ENCODE results near the gene MTHFD1L.
"Not testable (repeated sequence)": the region's sequence is repeated elsewhere in the genome, so short reads cannot be mapped to it uniquely, and the experiment has no call there.

Gene MTHFD1L

DNA sequence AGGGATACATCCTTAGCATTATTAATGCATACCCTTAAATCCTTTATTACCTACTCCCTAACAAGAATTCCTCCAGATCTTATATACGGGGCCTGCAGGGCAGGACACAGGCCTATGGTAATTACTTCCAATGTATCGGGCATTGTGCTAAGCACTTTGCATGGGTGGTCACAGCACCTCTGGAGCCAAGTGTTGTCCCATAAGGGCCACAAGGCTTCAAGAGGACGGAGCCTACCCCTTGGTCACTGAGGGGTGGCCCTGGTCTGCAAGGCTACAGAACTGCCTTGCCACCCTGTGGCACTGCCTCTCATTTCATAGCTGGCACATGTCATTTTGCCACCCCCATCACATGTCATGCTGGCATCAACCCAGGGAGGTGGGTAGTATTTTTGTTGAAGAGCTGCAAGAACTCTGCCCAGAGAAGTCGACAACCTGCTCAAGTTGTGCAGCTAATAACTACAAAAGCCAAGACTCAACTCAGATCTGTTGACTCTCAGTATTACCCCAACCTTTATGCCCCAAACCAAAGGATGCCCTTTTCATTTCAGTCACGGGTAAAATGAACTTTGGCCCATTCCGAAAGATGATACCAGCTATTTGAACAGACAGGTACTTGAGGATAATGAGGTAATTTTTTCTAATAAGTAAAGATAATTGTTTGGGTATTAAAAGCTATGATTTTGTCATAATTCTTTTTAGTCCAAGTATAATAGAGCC, 230.2 kb downstream of the MTHFD1L start:
- in situ Hi-C loops (cut with MboI; ENCODE audit: low pct_unique_long_range_greater_than_20kb, low sequenced_read_pairs), result no loop called here

DNA sequence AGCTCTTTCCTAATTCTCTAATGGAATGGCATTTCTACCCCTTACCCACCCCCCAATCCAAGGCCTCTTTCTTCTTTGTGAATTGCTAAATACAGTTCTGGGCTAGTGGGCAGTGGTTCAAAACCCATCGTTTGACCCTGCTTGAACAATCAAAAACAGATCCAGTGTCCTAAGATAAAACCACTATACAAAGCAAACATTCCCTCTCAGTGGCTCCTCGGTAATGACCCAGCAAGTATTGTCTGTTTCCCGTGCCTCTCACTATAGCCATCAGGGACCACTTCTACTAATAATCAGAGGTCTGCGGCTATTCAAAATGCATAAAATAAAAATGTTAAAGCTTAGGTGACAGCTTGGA, 230.7 kb downstream of the MTHFD1L start:
- in situ Hi-C loops (cut with MboI; ENCODE audit: low pct_unique_long_range_greater_than_20kb, low sequenced_read_pairs), result no loop called here
- DNase-seq, result no peak

More for the DNA sequence above, 230.2 kb downstream of the MTHFD1L start:
- no peak for DNase-seq

DNA sequence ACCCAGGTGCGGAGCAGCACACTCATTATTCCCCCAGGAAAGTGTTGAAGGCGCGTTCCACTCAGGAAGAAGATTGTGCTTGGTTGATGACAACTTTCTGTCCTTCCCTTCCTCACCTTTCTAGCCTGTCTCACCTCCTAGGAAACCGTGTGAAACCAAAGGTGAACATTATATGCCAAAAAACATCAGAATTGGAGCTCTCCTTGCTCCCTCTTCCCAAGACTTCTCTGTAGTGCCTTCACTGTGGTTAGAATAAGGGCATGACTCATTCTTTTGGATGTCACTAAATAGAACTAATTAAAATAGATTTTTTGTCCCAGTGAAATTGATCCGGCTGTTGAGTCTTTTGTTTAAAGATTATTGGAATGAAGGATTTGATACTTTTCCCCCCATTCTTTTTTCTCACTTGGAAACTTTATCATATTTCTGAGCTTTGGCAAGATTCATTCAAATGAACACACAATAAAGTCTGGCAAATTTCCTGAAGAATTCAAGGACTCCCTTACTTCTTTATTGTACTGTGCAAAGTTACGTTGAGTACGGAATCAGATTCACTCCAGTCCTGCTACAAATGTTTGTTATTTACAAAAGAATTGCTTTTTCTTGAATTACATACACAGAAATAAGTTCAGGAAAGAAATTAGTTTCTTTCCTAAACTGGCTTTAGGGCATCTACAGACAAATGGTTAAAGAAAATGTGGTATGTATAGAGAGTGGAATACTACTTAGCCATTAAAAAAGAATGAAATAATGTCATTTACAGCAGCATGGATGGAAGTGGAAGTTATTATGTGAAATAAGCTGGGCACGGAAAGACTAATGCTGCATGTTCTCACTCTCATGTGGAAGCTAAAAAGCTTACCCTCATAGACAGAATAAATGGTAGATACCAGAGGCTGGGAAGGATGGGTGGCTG, 231.4 kb downstream of the MTHFD1L start:
- in situ Hi-C loops (cut with MboI; ENCODE audit: low pct_unique_long_range_greater_than_20kb, low sequenced_read_pairs), result no loop called here
- DNase-seq, result no peak

DNA sequence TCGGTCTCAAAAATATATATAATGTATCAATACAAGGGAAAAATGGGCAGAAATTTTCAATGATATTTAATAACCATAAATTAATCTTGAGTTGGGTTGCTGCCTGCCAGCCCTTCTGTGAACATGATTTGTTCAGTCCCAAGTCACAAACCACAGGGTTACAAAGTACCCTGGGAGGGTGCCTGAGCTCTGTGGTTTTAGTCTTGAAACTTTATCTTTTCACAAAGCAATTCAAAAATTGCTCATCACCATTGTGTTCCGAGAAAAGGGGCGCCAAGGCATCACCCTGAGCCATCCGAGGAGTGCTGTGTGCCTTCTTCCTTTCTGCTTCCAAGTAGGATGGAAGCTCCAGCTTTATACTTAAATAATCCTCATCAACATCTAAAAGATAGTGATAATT, 232.7 kb downstream of the MTHFD1L start:
- no peak for DNase-seq
- in situ Hi-C loops (cut with MboI; ENCODE audit: low pct_unique_long_range_greater_than_20kb, low sequenced_read_pairs), result no loop called here

DNA sequence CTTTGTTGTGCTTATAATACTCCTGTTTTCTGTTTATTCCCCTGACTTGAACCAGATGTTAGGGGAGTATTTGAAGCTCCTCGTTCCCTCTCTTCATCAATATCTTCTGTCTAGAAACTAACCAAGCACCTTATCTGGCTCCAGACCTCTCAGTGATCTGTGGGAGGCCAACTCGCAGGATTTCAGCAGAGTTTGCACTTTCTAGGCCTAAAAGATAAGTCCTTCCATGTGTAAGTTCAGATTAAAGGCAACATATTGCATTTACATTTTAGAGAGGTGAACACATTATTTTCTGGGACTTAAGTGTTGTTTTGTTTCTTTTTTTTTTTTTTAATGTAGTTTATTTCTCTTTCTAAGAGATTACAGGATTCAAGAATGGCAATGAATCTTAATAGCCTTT, 234.8 kb downstream of the MTHFD1L start:
- DNase-seq, result no peak
- in situ Hi-C loops (cut with MboI; ENCODE audit: low pct_unique_long_range_greater_than_20kb, low sequenced_read_pairs), result no loop called here

DNA sequence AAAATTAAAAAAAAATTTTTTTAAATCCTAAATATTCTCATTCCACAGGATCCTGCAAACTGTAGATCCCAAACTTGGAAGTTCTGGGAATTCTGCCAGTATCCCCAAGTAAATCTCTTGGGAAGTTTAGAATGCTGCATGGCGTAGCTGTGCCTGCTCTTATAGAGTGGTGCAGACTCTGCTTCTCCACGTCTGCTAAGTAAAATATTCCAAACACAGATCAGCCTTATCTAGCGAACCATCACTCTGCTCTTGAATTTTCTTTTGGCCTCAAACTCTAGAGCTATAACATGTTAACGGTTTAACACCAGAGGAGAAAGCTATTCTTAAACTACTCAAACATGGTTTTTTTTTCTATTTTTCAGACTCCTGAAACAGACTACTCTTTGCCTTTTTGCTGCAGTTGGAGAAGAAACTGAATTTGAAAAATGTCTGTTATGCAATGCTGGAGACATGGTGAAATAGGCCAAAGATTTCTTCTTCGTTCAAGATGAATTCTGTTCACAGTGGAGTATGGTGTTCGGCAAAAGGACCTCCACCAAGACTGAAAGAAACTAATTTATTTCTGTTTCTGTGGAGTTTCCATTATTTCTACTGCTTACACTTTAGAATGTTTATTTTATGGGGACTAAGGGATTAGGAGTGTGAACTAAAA, 235.8 kb downstream of the MTHFD1L start:
- no peak for DNase-seq
- in situ Hi-C loops (cut with MboI; ENCODE audit: low pct_unique_long_range_greater_than_20kb, low sequenced_read_pairs), result no loop called here

DNA sequence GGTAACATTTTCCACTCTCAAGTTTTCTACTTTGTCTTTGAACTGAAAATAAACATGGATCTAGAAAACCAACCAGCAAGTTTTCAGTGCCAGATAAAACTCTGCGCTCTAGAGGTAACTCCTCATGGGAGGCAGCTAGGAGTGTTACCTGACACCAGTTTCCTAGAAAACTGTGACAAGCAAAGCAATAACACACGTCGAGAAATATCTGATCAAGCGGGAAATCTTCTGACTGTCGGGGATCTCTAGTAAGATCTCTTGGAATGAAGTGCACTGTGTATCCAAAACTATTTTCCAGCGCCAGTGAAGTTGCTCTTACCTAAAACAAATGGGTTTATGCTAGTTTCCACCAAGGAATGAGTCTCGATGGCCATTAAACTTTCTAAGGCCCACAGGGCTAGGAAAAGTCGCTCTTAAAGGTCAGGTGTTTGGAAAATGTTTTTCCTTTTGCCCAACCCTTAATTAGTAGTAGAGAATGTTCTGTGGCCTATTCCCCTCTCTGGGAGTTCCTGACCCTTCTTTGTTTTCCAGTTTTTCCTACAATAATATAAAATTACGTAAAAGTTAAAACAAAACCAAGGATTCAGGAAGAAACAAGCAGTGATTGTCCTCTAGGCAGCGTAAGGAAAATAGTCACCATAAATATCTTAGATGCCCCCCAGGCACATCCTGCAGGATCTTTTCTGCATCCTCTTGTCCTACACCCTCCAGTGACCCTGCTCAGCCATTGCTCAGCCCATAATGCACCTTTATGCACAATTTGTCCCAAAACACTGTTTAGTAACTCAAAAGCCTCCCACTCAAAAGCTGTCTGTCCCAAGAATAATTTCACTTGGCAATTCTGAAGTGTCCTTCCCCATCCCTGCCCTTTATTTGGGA, 236.6 kb downstream of the MTHFD1L start:
- no peak for DNase-seq
- in situ Hi-C loops (cut with MboI; ENCODE audit: low pct_unique_long_range_greater_than_20kb, low sequenced_read_pairs), result no loop called here

DNA sequence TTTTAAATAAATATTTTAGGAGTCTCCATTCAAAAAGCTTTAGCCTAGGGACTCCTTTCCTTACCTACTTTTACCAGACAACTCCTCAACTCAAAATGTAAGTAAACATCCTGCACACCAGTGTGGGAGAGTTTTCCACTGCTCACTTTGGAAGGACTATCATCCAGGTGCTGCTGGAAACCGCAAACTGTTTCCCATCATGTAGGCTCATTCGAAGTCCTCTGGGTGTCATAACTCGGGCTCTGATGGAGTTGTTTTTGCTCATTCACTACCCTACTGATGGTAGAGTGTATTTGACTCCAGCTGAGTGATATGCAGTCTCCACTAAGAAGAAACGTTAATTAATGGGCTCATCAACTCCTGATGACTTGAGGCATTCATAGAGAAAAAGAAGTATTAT, 237.8 kb downstream of the MTHFD1L start:
- DNase-seq, result no peak
- in situ Hi-C loops (cut with MboI; ENCODE audit: low pct_unique_long_range_greater_than_20kb, low sequenced_read_pairs), result no loop called here

DNA sequence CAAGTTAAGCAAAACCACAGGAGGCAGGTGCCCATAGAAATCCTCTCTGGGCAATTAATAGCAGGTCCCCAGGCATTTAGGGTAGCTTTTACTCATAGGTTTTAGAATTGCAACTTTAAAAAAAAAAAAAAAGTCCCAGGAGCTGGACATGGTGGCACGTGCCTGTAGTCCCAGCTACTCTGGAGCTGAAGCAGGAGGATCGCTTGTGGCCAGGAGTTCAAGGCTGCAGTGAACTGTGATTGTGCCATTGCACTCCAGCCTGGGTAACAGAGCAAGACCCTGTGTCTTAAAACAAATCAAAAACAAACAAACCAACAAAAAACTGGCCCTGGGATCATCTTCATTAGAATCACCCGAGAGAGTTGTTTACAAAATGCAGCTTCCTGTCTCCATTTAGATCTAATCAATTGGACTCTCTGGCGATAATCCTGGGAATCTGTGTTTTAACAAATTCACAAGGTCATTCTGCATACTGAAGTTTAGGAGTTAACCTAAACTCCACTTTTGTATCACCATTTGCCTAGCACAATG, 242.5 kb downstream of the MTHFD1L start:
- DNase-seq, result no peak
- in situ Hi-C loops (cut with MboI; ENCODE audit: low pct_unique_long_range_greater_than_20kb, low sequenced_read_pairs), result no loop called here

DNA sequence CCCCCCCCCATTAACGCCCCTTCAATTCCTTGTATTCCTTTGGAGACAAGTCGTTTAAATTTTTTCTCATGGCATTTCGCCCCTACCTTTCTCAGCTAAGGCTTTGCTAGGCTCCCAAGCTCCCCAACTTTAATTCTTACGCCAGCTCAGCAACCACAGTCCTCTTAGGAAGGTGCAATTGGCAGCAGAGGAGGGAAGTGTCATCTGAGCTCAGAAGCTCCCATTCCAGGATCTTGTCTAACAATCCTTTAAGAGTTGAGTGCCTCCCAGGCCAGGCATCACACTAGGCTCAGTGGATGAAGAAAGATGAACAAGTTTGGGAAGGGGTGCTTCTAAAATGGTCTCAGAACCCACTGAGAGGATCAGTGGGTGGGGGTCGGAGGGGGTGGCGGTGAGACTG, 243.0 kb downstream of the MTHFD1L start:
- DNase-seq, result no peak
- in situ Hi-C loops (cut with MboI; ENCODE audit: low pct_unique_long_range_greater_than_20kb, low sequenced_read_pairs), result no loop called here

DNA sequence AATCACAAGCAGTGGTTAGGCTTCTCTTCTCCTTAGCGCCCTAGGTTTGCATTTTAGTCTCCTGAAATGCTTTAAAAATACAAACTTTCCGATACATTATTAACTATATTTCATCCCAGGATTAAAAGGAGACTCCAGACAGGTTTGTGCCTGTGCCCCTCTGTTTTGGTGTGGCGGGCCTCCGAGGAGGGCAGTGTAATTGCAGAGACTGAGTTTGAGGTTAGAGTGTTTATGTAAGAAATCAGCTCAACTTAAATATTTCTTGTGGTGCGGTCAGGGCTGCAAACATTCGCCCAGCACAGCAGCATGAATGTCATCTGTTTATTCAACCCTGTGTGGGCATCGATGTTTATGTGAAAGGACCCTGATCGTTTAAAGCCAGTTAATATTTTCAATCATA, 243.9 kb downstream of the MTHFD1L start:
- no peak for DNase-seq
- in situ Hi-C loops (cut with MboI; ENCODE audit: low pct_unique_long_range_greater_than_20kb, low sequenced_read_pairs), result no loop called here

DNA sequence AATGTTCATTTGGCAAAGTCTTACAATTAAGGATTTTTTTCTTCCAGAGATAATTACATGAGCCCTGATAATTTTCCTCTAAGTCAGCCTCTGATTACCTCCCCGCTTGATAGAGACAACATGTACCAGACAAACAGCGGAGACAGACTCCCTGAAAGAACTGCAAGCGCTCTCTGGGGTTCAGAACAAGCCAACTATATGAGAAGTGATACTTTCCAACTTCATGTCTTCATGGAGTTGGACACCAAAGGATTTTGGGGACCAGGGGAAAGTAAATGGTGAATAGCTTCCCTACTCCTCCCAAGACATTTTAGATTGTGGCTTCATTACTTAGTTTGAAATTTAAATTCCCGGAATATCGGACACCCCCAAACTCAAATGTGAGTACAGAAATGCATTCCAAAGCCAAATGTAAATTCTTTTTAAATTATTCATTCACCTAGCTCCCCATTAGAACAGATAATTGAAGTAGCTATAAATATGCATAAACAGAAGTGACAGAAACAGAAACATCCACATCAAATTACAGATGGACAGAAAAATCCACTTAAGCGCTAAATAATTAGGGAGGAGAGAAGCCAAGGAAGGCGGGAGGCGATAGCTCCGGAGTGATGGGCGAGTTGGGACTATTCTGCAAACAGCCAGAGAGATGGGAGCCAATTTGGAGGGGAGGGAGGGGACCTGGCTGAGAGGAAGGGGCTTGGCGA, 244.5 kb downstream of the MTHFD1L start:
- no peak for DNase-seq
- in situ Hi-C loops (cut with MboI; ENCODE audit: low pct_unique_long_range_greater_than_20kb, low sequenced_read_pairs), result no loop called here

DNA sequence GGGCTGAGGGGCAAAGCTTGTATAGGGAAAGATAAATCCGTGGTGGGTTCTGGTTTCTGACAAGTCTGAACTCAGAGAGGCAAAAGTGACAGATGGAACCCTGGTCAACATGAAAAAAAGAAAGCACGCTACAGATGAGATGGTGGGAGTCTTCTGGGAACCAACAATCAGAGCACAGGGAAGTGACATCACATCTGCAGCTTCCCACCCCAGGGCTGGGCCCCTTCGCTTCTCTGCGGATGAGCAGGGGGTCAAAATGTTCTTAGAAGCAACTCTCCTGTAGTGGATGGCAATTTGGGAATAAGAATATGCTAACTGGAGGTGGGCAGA, 245.0 kb downstream of the MTHFD1L start:
- in situ Hi-C loops (cut with MboI; ENCODE audit: low pct_unique_long_range_greater_than_20kb, low sequenced_read_pairs), result no loop called here
- no peak for DNase-seq

DNA sequence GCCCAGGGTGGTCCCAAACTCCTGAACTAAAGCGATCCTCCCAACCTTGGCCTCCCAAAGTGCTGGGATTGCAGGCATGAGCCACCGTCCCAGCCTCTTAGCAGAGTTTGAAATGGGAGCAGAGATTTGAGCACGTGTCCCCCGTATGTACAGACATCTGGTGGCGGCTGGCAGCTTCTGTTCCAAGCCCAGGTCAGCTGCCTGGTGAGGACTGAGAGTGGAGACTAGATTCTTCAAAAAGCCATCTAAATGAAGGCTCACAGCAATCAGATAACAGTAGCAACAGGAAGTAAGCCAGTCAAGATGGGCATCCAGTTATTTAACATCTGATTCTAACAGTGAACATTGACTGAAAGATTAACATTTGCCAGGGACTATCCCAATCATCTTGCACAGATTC, 246.2 kb downstream of the MTHFD1L start:
- DNase-seq, result peak; percentile 10
- in situ Hi-C loops (cut with MboI; ENCODE audit: low pct_unique_long_range_greater_than_20kb, low sequenced_read_pairs), result no loop called here

DNA sequence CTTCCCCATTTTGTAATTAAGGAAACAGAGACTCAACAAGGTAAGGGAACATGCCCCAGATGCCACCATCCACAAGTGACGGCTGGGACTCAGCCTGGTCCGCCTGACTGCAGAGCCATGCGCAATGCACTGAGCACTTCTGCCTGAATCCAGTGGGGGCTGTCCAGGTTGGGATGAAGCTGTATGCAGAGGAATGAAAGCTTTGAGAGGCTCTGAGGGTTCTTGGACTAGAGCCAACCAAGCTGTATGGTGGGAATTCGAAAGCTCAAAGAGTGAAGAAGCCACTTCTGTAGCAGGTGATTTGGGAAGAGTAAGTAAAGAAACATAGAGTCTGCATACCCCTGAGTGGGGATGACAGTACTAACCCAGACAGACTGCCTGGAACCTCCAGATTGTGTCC, 246.6 kb downstream of the MTHFD1L start:
- in situ Hi-C loops (cut with MboI; ENCODE audit: low pct_unique_long_range_greater_than_20kb, low sequenced_read_pairs), result no loop called here
- DNase-seq, result no peak

DNA sequence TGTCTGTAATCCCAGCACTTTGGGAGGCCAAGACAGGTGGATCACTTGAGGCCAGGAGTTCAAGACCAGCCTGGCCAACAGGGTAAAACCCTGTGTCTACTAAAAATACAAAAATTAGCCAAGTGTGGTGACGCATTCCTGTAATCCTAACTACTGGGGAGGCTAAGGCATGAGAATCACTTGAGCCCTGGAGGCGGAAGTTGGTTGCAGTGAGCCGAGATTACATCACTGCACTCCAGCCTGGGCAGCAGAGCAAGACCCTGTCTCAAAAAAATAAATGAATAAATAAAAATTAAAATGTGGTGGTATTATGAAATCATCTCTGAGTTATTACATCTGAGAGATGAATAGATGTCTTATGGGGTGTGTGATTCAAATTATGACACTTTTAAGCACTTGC, 247.4 kb downstream of the MTHFD1L start:
- DNase-seq; in situ Hi-C loops (cut with MboI; ENCODE audit: low pct_unique_long_range_greater_than_20kb, low sequenced_read_pairs): not testable (repeated sequence)

DNA sequence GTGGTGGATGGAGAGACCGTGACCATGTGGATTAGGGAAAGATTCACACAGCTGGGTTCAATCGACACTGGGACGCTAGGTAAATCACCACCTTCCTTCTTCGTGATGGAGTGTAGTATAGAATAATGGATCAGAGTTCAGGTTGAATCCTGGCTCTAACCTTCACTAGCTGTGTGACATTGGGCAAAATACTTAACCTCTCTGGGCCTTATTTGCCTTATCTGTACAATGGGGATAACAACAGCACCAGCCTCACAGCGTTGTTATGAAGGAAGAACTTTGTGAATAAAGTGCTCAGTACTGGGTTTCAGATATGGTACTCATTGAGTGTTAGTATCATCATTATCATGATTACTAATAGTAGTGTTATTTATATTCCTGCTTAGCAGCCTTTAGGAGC, 248.1 kb downstream of the MTHFD1L start:
- no peak for DNase-seq
- in situ Hi-C loops (cut with MboI; ENCODE audit: low pct_unique_long_range_greater_than_20kb, low sequenced_read_pairs), result no loop called here

DNA sequence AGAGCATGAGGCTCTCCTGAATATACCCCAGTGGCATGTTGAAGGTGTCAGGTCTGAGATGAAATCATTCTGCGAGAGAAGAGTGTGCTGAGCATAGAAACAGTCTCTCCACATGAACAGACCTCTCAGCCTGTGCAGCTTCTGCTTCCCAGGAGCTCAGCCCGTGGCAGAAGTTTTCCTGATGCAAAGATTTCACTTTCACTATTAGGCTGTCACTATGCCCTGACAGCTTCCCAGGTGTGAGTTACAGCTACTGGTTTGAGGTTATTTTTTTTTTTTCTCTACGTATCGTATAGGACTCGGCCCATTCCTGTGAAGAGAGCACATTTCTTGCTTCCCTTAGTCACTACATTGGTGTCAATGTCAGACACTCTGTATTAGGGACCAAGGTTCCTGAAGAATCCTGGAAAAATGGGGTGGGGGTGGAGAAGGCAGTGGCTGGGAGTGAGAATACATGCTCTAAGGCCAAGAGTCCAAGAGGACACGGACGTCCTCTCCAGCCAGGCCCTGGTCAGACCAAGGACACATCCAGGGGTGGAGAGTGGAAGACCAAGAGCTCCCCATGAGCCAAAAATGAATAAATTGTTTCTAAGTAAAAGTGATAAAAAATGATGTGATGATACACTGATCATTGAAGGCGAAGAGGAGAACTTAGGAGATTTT, 253.1 kb downstream of the MTHFD1L start:
- DNase-seq, result no peak
- in situ Hi-C loops (cut with MboI; ENCODE audit: low pct_unique_long_range_greater_than_20kb, low sequenced_read_pairs), result no loop called here
